Cerebellar cortex (tissue), 1 donor: ENCODE results near the gene NBPF3.
"Not testable (repeated sequence)": the region's sequence is repeated elsewhere in the genome, so short reads cannot be mapped to it uniquely, and the experiment has no call there.

ENCODE experiments used
- DNase-seq: peaks from one replicate; pipeline ENCODE4 v3.0.0-alpha.2; 2015; ENCODE audit warnings: low spot score

Gene NBPF3, protein sequence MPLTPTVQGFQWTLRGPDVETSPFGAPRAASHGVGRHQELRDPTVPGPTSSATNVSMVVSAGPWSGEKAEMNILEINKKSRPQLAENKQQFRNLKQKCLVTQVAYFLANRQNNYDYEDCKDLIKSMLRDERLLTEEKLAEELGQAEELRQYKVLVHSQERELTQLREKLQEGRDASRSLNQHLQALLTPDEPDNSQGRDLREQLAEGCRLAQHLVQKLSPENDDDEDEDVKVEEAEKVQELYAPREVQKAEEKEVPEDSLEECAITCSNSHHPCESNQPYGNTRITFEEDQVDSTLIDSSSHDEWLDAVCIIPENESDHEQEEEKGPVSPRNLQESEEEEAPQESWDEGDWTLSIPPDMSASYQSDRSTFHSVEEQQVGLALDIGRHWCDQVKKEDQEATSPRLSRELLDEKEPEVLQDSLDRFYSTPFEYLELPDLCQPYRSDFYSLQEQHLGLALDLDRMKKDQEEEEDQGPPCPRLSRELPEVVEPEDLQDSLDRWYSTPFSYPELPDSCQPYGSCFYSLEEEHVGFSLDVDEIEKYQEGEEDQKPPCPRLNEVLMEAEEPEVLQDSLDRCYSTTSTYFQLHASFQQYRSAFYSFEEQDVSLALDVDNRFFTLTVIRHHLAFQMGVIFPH

DNA sequence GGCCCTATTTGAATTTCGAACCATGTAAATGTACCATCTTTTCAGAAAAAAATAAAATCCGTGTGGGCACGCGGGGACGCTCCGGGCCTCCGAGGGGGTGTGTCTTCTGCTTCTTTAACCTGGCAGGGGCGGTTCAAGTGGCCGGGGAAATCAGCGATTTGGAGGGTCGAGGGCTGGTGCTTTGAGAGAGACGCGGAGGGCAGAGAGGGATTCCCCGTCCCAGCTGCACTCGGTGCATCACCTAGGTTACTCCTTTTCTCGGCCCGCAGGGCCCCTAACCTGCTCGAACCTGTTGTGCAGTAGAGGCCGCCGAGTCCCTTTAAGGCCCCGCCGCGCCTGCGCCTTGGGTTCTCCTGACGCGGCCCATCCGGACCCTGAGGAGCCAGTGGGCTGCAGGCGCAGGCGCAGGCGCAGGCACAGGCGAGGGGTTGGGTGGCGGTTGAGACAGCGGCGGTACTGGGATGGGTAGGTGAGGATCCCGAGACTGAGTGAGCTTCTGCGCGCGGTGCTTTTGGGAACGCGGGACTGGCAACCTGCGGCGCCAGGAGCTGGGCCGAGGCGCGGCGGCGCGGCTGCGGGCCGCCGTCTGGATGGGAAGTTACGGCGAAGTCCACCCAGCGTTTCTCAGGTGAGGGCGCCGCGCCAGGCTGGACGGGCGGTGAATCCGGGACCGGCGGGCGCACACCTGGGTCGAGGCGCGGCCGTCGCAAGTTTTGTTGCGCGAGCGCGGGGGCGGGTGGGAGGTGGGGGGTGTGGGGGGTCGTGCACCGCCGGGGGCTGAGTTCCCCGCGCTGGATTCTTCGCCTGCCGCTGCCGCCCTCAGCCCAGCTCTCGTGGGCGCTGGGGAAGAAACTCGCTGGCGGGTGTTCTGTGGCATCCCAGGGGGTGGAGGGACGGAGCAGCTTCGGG, at the start of gene NBPF3:
Gene NBPF3, plus strand, starts transcription at position 417 of the 909 bp plus-strand sequence. CDS start 4,950 bp downstream, outside the sequence.
- peak; percentile 93 for DNase-seq

- no peak for DNase-seq
Observed at GRCh38 chr1:21391497-21391896, 48.4 kb upstream of the NBPF3 start.

- DNase-seq = no peak
Observed at GRCh38 chr1:21392587-21393263, 47.2 kb upstream of the NBPF3 start.

- DNase-seq = no peak
Observed at GRCh38 chr1:21396516-21396915, 43.4 kb upstream of the NBPF3 start.

GRCh38 chr1:21397813-21398188, 42.1 kb upstream of the NBPF3 start:
- DNase-seq = peak; percentile 25

DNA sequence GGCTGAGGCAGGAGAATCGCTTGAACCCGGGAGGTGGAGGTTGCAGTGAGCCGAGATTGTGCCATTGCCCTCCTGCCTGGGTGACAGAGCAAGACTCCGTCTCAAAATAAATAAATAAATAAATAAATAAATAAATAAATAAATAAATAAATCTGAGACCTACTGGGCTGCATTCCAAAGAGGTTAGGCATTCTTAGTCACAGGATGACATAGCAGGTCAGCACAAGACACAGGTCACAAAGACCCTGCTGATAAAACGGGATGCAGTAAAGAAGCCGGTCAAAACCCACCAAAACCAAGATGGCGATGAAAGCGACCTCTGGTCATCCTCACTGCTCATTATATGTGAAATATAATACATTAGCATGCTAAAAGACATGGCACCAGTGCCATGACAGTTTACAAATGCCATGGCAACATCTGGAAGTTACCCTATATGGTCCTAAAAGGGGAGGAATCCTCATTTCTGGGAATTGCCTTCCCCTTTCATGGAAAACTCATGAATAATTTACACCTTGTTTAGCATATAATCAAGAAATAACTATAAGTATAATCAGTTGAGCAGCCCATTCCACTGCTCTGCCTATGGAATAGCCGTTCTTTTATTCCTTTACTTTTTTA, 38.1 kb upstream of the NBPF3 start:
- not testable (repeated sequence) for DNase-seq

- DNase-seq = no peak
Observed at GRCh38 chr1:21406659-21407058, 33.3 kb upstream of the NBPF3 start.

GRCh38 chr1:21409897-21410296, 30.0 kb upstream of the NBPF3 start:
- not testable (repeated sequence) for DNase-seq

DNA sequence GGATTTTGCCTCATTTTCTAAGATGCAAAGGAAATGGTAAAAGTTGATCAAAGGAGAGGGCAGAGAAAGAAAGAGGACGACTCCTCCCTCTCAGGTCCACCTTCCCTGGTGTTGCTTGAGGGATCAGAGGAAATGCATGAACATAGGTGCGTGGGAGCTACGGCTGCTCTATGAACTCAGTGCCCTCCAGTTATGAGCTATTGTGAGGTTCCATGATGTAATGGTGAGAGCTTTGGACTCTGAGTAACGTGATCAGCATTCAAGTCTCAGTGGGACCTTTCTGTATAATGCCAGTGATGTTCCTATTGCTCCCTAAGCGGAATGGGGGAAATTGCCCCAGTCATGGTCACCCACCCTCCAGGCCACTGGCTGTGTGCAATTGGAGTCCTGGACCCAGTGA, 25.9 kb upstream of the NBPF3 start:
- no peak for DNase-seq

- not testable (repeated sequence) for DNase-seq
Observed at GRCh38 chr1:21420378-21420777, 19.6 kb upstream of the NBPF3 start.

GRCh38 chr1:21421307-21421706, 18.6 kb upstream of the NBPF3 start:
- not testable (repeated sequence) for DNase-seq

GRCh38 chr1:21427798-21428480, 12.0 kb upstream of the NBPF3 start:
- not testable (repeated sequence) for DNase-seq

DNA sequence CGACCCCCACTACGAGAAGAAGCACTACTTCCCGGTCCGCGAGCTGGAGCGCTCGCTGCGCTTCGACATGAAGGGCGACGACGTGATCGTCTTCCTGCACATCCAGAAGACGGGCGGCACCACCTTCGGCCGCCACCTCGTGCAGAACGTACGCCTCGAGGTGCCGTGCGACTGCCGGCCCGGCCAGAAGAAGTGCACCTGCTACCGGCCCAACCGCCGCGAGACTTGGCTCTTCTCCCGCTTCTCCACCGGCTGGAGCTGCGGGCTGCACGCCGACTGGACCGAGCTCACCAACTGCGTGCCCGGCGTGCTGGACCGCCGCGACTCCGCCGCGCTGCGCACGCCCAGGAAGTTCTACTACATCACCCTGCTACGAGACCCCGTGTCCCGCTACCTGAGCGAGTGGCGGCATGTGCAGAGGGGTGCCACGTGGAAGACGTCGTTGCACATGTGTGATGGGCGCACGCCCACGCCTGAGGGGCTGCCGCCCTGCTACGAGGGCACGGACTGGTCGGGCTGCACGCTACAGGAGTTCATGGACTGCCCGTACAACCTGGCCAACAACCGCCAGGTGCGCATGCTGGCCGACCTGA, 11.4 kb upstream of the NBPF3 start:
- not testable (repeated sequence) for DNase-seq

GRCh38 chr1:21429210-21429609, 10.7 kb upstream of the NBPF3 start:
- DNase-seq = not testable (repeated sequence)

DNA sequence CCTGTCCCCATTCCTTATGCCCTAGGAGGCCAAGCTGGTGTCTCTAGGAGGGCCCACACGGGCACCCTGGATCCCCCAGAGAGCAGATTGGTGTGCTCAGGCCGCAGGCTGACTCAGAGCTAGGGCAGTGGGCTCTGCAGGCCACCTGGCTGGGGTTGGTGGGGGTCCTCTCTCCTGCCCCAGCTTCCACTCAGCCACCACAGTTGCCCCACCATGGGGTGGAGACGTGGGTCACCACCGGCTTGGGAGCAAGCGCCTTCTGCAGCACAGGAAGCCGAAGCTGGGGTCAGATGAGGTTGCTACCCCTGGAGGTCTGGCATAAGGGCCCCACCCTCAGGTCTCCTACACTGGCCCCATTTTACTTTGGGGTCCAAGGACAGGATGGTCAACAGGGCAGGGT, 9.1 kb upstream of the NBPF3 start:
- DNase-seq = not testable (repeated sequence)

- DNase-seq = no peak
Observed at GRCh38 chr1:21434394-21434793, 5.5 kb upstream of the NBPF3 start.

- DNase-seq = no peak
Observed at GRCh38 chr1:21435646-21436487, 4.1 kb upstream of the NBPF3 start.

DNA sequence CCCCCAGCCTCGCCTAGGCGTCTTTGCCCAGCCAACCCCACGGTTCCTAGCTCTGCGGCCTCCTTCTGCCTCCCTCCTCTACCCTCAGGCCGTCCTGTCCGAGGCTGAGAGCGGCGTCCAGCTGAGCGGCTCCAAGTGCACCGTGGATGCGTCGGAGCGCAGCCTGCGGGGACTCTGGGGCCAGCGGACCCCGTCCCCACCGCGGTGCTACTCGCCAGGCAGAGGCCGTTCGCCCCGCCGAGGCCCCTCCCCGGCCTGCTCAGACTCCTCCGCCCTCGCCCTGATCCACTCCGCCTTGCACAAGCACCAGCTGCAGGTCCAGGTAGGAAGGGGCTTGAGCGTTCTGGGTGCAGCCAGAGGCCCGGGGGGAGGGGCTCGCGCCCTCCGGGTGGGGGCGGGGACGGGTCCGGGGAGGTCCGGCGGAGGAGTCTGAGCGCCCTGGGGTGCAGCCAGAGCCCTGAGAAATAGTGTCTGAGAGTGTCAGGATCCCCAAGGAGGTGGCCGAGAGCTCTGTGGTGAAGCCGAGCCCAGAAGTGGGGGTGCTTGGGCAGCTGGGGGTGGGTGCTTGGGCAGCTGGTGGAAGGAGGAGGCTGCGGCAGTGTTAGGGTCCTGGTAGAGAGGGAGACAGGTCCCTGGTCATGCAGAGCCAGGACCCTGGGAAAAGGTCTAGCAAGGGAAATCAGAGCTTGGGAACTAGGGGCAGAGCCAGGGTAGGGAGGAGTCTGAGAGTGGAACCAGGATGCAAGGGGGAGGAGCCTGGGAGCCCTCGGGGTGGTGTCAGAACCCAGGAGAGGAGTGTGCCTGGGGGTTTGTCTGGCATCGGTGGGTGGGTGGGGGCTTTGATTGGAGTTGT, 3.2 kb upstream of the NBPF3 start:
- DNase-seq = peak; percentile 36

DNA sequence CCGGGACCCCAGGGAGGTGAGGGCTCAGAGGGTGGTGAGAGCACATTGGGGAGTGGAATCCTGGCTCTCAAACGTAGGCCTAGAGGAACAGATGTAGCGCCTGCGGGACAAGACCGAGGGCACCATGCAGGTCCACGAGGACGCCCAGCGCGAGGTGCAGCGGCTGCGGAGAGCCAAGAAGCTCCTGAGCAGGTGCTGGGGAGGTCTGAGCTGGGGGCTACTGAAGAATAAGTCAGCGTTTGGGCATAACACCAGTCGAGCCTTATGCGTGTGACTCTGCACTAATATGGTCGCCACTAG, 2.6 kb upstream of the NBPF3 start:
- no peak for DNase-seq
